ENCODE measurements around the gene CNTLN. TPM values are rescaled to one million over a fixed set of nuclear protein-coding genes. Genes with fewer than 3 reads are reported as not detected.

CNTLN gene
- total and polyA plus RNA-seq, 2 donors (not counting 1 experiment from before 2014, with no cell fraction given): 0.30 to 0.94 TPM

GRCh38 chr9:17116400-17116837 lies 18.4 kb upstream of the CNTLN start:
- H3K27ac ChIP-seq (ENCODE audit: low read length in 2 of 2): no peak overlapping the region
- H3K9me3 Mint-ChIP-seq (ENCODE audit: insufficient read depth): no peaks in the 10 kb centered on the region
- no peaks in the 10 kb centered on the region for H3K79me2 ChIP-seq (ENCODE audit: control insufficient read depth, insufficient read depth, low read length)
- H3K36me3 ChIP-seq (replicated peaks in 1 of 2; ENCODE audit: control extremely low read depth in 1 of 2, control insufficient read depth in 1 of 2, extremely low read depth in 1 of 2, insufficient read depth in 2 of 2, low read length in 1 of 2): no peaks in the 10 kb centered on the region
- H3K27me3 Mint-ChIP-seq: no peaks in the 10 kb centered on the region
- H3K27ac Mint-ChIP-seq: no peak overlapping the region
- no peak overlapping the region for H3K9ac ChIP-seq (ENCODE audit: low read length)
- no peak for ATAC-seq (ENCODE audit: low read depth)
- no peak for TF ChIP-seq EZH2 (IDR thresholded peaks at IDR 0.05; ENCODE audit: borderline replicate concordance, insufficient read depth, low read depth, low read length, poor library complexity, severe bottlenecking)
- TF ChIP-seq, protein P1, sequence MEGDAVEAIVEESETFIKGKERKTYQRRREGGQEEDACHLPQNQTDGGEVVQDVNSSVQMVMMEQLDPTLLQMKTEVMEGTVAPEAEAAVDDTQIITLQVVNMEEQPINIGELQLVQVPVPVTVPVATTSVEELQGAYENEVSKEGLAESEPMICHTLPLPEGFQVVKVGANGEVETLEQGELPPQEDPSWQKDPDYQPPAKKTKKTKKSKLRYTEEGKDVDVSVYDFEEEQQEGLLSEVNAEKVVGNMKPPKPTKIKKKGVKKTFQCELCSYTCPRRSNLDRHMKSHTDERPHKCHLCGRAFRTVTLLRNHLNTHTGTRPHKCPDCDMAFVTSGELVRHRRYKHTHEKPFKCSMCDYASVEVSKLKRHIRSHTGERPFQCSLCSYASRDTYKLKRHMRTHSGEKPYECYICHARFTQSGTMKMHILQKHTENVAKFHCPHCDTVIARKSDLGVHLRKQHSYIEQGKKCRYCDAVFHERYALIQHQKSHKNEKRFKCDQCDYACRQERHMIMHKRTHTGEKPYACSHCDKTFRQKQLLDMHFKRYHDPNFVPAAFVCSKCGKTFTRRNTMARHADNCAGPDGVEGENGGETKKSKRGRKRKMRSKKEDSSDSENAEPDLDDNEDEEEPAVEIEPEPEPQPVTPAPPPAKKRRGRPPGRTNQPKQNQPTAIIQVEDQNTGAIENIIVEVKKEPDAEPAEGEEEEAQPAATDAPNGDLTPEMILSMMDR (IDR thresholded peaks at IDR 0.05): peak; percentile 36
- peak; percentile 5 for DNase-seq
- H3K4me2 ChIP-seq (replicated peaks; ENCODE audit: low read depth, low read length, poor library complexity, severe bottlenecking): no peak overlapping the region
- no CpG with 5 or more reads among the region's 4 CpGs for WGBS (ENCODE audit: insufficient coverage)
- H3K4me1 Mint-ChIP-seq: no peaks in the 10 kb centered on the region
- intact Hi-C loops (cut with micrococcal nuclease): no loop called here
- no peaks in the 10 kb centered on the region for H4K20me1 ChIP-seq (ENCODE audit: control insufficient read depth, insufficient read depth, low read length, poor library complexity, severe bottlenecking)
- no peak overlapping the region for H3K4me3 Mint-ChIP-seq
- no peaks in the 10 kb centered on the region for H3K27me3 ChIP-seq (replicated peaks in 1 of 4; ENCODE audit: control extremely low read depth in 1 of 4, control insufficient read depth in 3 of 4, insufficient read depth in 4 of 4, low read length in 3 of 4)
- H3K9me3 ChIP-seq (ENCODE audit: control extremely low read depth in 1 of 3, control insufficient read depth in 2 of 3, insufficient read depth in 1 of 3, low read length in 2 of 3): peaks cover 0 to 3% (median 0%) of the 10 kb centered on the region in 3 donors
- H3K4me3 ChIP-seq (ENCODE audit: control extremely low read depth in 1 of 5, extremely low read depth in 1 of 5, insufficient read depth in 1 of 5, low read depth in 2 of 5, low read length in 4 of 5): no peak overlapping the region
- CTCF ChIA-PET: interaction anchor here (0.6 to 1.5 kb wide), 4 partner anchors 17 to 347 kb away, joined by 3 to 5 read pairs (median 3); no protein-coding TSS in a partner anchor
- H2AFZ ChIP-seq (ENCODE audit: insufficient read depth, low read depth, low read length, poor library complexity, severe bottlenecking): no peak overlapping the region
- no peaks in the 10 kb centered on the region for H3K4me1 ChIP-seq (ENCODE audit: control insufficient read depth in 2 of 2, insufficient read depth in 2 of 2, low read length in 2 of 2)
- POLR2A ChIA-PET: no interaction called here

GRCh38 chr9:17117372-17117771 lies 17.5 kb upstream of the CNTLN start:
- TF ChIP-seq EZH2 (IDR thresholded peaks at IDR 0.05; ENCODE audit: borderline replicate concordance, insufficient read depth, low read depth, low read length, poor library complexity, severe bottlenecking): no peak
- TF ChIP-seq, protein P1 (IDR thresholded peaks at IDR 0.05): no peak
- no peak overlapping the region for H2AFZ ChIP-seq (ENCODE audit: insufficient read depth, low read depth, low read length, poor library complexity, severe bottlenecking)
- H3K4me2 ChIP-seq (replicated peaks; ENCODE audit: low read depth, low read length, poor library complexity, severe bottlenecking): no peak overlapping the region
- no peaks in the 10 kb centered on the region for H3K4me1 ChIP-seq (ENCODE audit: control insufficient read depth in 2 of 2, insufficient read depth in 2 of 2, low read length in 2 of 2)
- POLR2A ChIA-PET: no interaction called here
- ATAC-seq (ENCODE audit: low read depth) (no peak), DNase-seq (no peak)
- no peaks in the 10 kb centered on the region for H3K9me3 ChIP-seq (ENCODE audit: control extremely low read depth in 1 of 3, control insufficient read depth in 2 of 3, insufficient read depth in 1 of 3, low read length in 2 of 3)
- no peaks in the 10 kb centered on the region for H3K27me3 ChIP-seq (replicated peaks in 1 of 4; ENCODE audit: control extremely low read depth in 1 of 4, control insufficient read depth in 3 of 4, insufficient read depth in 4 of 4, low read length in 3 of 4)
- CTCF ChIA-PET: interaction anchor here (1.0 to 1.5 kb wide), 3 partner anchors 17 to 346 kb away, joined by 3 to 5 read pairs (median 3); no protein-coding TSS in a partner anchor
- intact Hi-C loops (cut with micrococcal nuclease): no loop called here
- H3K4me3 Mint-ChIP-seq: no peak overlapping the region
- no peak overlapping the region for H3K27ac ChIP-seq (ENCODE audit: low read length in 2 of 2)
- H3K4me1 Mint-ChIP-seq: no peaks in the 10 kb centered on the region
- no peaks in the 10 kb centered on the region for H3K27me3 Mint-ChIP-seq
- H3K36me3 ChIP-seq (replicated peaks in 1 of 2; ENCODE audit: control extremely low read depth in 1 of 2, control insufficient read depth in 1 of 2, extremely low read depth in 1 of 2, insufficient read depth in 2 of 2, low read length in 1 of 2): no peaks in the 10 kb centered on the region
- H3K9ac ChIP-seq (ENCODE audit: low read length): no peak overlapping the region
- no peak overlapping the region for H3K4me3 ChIP-seq (ENCODE audit: control extremely low read depth in 1 of 5, extremely low read depth in 1 of 5, insufficient read depth in 1 of 5, low read depth in 2 of 5, low read length in 4 of 5)
- no peaks in the 10 kb centered on the region for H4K20me1 ChIP-seq (ENCODE audit: control insufficient read depth, insufficient read depth, low read length, poor library complexity, severe bottlenecking)
- no peaks in the 10 kb centered on the region for H3K9me3 Mint-ChIP-seq (ENCODE audit: insufficient read depth)
- H3K79me2 ChIP-seq (ENCODE audit: control insufficient read depth, insufficient read depth, low read length): no peaks in the 10 kb centered on the region
- H3K27ac Mint-ChIP-seq: no peak overlapping the region
- WGBS (ENCODE audit: insufficient coverage): no CpG with 5 or more reads among the region's 3 CpGs
